HepG2 (cell line): ENCODE results near the gene COG5.

Source experiments
- CEBPB ChIP-seq: IDR thresholded peaks from 2 replicates; pipeline ENCODE4 v1.6.1; 2011; ENCODE audit warnings: low read depth, low read length, improper control_type of control experiment, borderline replicate concordance
- CHD4 ChIP-seq: fragments of 200-600 bp; sonication (generic); IDR thresholded peaks from 2 replicates; pipeline ENCODE4 v1.7.0; 2017; ENCODE audit warnings: mild to moderate bottlenecking, low read length, borderline replicate concordance
- CREB1 ChIP-seq, 2 experiments: fragments of 450-650 bp in 1 of 2; IDR thresholded peaks; 2 replicates each; pipeline ENCODE4 v1.6.1; 2016 to 2017; ENCODE audit warnings: control low read depth in 1 of 2, mild to moderate bottlenecking in 1 of 2, missing compliant biosample characterization in 1 of 2, missing genetic modification characterization in 1 of 2
- EZH2 ChIP-seq: conservative IDR thresholded peaks from 2 replicates; pipeline ENCODE4 v1.6.1; 2012; ENCODE audit warnings: mild to moderate bottlenecking, low read depth, low read length, moderate library complexity
- NONO ChIP-seq, 2 experiments: fragments of 450-650 bp in 1 of 2; sonication (generic) in 1 of 2; formaldehyde crosslinking in 1 of 2; IDR thresholded peaks in 1 of 2; conservative IDR thresholded peaks in 1 of 2; 2 replicates each; pipeline versions ENCODE4 v1.6.1 to v1.8.0; 2017 to 2022; ENCODE audit warnings: mild to moderate bottlenecking in 1 of 2, missing genetic modification reagents in 1 of 2, moderate library complexity in 1 of 2
- RCOR2 ChIP-seq: IDR thresholded peaks from 2 replicates; pipeline ENCODE4 v1.6.1; 2016; ENCODE audit warnings: missing biosample characterization, missing genetic modification reagents
- TF ChIP-seq, protein P1 (sequence below): sonication (generic); formaldehyde crosslinking; IDR thresholded peaks from 2 replicates; pipeline ENCODE4 v1.8.0; 2022; ENCODE audit warnings: missing genetic modification reagents, mild to moderate bottlenecking, borderline replicate concordance
- TF ChIP-seq, protein P2 (sequence below): sonication (generic); formaldehyde crosslinking; IDR thresholded peaks from 2 replicates; pipeline ENCODE4 v1.5.0; 2020; ENCODE audit warnings: mild to moderate bottlenecking, missing genetic modification reagents, moderate library complexity
- TF ChIP-seq, protein P3 (sequence below): IDR thresholded peaks from 2 replicates; pipeline ENCODE4 v1.6.1; 2012; ENCODE audit warnings: inconsistent platforms
- TF ChIP-seq, protein P4 (sequence below): sonication (generic); formaldehyde crosslinking; IDR thresholded peaks from 2 replicates; pipeline ENCODE4 v1.4.0; 2020; ENCODE audit warnings: missing genetic modification reagents
- TF ChIP-seq, protein P5 (sequence below): sonication (generic); formaldehyde crosslinking; IDR thresholded peaks from 2 replicates; pipeline ENCODE4 v1.4.0; 2020; ENCODE audit warnings: missing genetic modification reagents

DNA sequence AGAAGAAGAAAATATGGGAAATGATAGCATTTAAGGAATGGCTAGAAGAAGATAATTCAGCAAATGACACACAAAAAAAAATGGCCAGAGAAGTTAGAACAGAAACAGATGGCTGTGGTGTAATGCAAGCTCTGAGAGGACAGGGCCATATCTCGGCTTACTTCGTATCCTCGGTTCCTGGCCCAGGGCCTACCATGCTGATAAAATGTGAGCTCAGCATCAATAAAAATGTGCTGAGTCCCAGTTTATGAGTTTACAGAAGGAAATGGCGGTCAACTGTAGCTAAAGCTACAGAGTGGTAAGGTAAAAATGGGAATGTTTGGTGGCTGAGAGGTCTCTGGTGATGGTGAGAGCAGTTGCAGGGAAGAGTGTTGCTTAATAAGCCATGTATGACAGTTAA, 354.2 kb downstream of the COG5 start:
- TF ChIP-seq CEBPB (no peak), RCOR2 (CRISPR knock-in tag) (no peak), CHD4 (no peak), NONO (IDR thresholded peaks at IDR 0.05) (no peak), NONO (CRISPR knock-in tag; conservative IDR thresholded peaks at IDR 0.05) (no peak), CREB1 (IDR thresholded peaks at IDR 0.05) (no peak), CREB1 (CRISPR knock-in tag; IDR thresholded peaks at IDR 0.05) (no peak), EZH2 (no peak)
- TF ChIP-seq, protein P1, sequence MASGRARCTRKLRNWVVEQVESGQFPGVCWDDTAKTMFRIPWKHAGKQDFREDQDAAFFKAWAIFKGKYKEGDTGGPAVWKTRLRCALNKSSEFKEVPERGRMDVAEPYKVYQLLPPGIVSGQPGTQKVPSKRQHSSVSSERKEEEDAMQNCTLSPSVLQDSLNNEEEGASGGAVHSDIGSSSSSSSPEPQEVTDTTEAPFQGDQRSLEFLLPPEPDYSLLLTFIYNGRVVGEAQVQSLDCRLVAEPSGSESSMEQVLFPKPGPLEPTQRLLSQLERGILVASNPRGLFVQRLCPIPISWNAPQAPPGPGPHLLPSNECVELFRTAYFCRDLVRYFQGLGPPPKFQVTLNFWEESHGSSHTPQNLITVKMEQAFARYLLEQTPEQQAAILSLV (CRISPR knock-in tag), result no peak
- TF ChIP-seq, protein P2, sequence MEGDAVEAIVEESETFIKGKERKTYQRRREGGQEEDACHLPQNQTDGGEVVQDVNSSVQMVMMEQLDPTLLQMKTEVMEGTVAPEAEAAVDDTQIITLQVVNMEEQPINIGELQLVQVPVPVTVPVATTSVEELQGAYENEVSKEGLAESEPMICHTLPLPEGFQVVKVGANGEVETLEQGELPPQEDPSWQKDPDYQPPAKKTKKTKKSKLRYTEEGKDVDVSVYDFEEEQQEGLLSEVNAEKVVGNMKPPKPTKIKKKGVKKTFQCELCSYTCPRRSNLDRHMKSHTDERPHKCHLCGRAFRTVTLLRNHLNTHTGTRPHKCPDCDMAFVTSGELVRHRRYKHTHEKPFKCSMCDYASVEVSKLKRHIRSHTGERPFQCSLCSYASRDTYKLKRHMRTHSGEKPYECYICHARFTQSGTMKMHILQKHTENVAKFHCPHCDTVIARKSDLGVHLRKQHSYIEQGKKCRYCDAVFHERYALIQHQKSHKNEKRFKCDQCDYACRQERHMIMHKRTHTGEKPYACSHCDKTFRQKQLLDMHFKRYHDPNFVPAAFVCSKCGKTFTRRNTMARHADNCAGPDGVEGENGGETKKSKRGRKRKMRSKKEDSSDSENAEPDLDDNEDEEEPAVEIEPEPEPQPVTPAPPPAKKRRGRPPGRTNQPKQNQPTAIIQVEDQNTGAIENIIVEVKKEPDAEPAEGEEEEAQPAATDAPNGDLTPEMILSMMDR (CRISPR knock-in tag), result no peak
- TF ChIP-seq, protein P3, sequence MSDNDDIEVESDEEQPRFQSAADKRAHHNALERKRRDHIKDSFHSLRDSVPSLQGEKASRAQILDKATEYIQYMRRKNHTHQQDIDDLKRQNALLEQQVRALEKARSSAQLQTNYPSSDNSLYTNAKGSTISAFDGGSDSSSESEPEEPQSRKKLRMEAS, result no peak
- TF ChIP-seq, protein P4, sequence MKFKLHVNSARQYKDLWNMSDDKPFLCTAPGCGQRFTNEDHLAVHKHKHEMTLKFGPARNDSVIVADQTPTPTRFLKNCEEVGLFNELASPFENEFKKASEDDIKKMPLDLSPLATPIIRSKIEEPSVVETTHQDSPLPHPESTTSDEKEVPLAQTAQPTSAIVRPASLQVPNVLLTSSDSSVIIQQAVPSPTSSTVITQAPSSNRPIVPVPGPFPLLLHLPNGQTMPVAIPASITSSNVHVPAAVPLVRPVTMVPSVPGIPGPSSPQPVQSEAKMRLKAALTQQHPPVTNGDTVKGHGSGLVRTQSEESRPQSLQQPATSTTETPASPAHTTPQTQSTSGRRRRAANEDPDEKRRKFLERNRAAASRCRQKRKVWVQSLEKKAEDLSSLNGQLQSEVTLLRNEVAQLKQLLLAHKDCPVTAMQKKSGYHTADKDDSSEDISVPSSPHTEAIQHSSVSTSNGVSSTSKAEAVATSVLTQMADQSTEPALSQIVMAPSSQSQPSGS, result no peak
- TF ChIP-seq, protein P5, sequence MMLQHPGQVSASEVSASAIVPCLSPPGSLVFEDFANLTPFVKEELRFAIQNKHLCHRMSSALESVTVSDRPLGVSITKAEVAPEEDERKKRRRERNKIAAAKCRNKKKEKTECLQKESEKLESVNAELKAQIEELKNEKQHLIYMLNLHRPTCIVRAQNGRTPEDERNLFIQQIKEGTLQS, result no peak
